Breast epithelium (tissue), 3 donors: ENCODE measurements around the gene INSM1.

Source experiments
- POLR2A ChIP-seq: fragments of 450-650 bp; IDR thresholded peaks from one replicate; pipeline ENCODE4 v1.6.1; 2016; ENCODE audit warnings: antibody characterized with exemption, mild to moderate bottlenecking, moderate library complexity
- POLR2AphosphoS5 ChIP-seq, 3 donors: sonication (generic); formaldehyde crosslinking; IDR thresholded peaks; one replicate each; pipeline ENCODE4 v1.6.1; 2017; ENCODE audit warnings: antibody characterized with exemption in 3 of 3
- TF ChIP-seq, protein P1 (sequence below), 3 donors: fragments of 450-650 bp; IDR thresholded peaks; one replicate each; pipeline ENCODE4 v1.5.1; 2016 to 2017; ENCODE audit warnings: antibody characterized with exemption in 3 of 3, mild to moderate bottlenecking in 3 of 3, moderate library complexity in 3 of 3

DNA sequence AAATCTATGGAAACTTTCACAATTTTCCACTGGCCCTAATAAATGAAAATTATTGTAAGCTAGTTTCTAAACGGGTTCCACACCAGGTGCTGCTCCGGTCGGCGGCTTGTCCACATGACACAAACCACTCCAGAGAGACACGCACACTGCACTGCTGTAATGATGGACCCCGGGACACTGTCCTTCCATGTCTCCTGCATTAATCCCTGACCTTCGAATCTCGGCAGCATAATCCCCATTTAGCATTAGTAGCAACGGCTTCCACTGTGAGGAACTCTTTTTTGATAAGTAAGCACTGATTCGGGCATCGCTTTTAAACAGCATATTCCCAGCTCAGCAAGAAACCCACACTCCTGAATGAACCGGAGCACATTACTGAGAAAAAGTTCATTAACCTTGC is 43.5 kb downstream of the INSM1 start:
- TF ChIP-seq, protein P1, sequence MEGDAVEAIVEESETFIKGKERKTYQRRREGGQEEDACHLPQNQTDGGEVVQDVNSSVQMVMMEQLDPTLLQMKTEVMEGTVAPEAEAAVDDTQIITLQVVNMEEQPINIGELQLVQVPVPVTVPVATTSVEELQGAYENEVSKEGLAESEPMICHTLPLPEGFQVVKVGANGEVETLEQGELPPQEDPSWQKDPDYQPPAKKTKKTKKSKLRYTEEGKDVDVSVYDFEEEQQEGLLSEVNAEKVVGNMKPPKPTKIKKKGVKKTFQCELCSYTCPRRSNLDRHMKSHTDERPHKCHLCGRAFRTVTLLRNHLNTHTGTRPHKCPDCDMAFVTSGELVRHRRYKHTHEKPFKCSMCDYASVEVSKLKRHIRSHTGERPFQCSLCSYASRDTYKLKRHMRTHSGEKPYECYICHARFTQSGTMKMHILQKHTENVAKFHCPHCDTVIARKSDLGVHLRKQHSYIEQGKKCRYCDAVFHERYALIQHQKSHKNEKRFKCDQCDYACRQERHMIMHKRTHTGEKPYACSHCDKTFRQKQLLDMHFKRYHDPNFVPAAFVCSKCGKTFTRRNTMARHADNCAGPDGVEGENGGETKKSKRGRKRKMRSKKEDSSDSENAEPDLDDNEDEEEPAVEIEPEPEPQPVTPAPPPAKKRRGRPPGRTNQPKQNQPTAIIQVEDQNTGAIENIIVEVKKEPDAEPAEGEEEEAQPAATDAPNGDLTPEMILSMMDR (IDR thresholded peaks at IDR 0.05) = no peak
- no peak for TF ChIP-seq POLR2AphosphoS5 (IDR thresholded peaks at IDR 0.05)
- TF ChIP-seq POLR2A = no peak
